Kidney glomerular epithelial cell (primary cell): ENCODE data around the gene STK33.
A peak's percentile ranks its signal among the peaks of the same experiment; 100 is the strongest.

ENCODE experiments used
- DNase-seq: peaks from one replicate; lab custom pipeline; 2025; lab: John Stamatoyannopoulos, UW

The STK33 gene

DNA sequence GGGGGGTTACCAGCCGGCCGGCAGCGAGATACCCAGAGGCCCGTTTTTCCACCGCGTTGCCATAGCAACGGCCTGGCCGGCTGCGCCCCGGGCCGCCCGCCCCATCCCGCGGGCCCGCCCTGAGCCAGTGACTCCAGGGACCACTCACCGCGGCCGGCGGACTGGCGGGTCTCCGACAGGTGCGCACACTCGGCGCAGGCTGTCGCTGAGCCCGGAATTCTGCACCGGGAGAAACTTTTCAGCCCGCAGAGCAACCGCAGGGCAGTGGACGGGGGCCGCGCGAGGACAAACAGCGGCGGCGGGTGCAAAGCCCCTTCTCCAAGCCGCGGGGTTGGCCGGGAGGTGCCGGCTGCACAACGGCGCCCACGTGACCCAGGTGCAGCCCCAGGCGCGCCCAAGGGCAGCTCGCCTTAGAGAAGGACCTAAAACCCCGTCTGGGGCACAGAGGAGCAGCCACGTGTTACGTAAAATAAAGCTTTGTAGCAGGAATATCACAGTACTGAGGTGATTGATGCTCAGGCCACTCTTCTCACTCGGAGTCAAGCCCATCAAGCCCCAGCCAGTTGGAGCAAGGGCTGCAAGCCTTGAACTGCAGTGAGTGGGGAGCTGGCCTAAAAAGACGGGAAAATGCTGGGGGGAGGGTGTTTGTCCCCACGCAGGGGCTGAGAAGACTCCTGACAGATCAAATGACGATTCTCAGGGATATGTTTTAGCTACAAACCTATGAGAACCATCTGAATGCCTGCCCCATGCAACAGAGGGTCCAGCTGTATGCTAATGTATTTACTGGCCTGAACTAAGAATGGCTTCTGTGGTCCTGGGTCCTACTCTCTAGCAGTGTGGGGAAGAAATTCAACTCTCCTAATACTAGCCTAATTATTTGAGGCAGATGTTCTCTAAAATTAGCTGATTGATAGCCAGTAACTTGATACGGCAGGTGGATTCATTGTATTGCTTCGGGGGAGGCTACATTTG, at the start of gene STK33:
Gene STK33, minus strand, starts transcription at position 294 of the 975 bp plus-strand sequence. CDS start 119,323 bp downstream, outside the sequence.
- DNase-seq: peak; percentile 66

DNA sequence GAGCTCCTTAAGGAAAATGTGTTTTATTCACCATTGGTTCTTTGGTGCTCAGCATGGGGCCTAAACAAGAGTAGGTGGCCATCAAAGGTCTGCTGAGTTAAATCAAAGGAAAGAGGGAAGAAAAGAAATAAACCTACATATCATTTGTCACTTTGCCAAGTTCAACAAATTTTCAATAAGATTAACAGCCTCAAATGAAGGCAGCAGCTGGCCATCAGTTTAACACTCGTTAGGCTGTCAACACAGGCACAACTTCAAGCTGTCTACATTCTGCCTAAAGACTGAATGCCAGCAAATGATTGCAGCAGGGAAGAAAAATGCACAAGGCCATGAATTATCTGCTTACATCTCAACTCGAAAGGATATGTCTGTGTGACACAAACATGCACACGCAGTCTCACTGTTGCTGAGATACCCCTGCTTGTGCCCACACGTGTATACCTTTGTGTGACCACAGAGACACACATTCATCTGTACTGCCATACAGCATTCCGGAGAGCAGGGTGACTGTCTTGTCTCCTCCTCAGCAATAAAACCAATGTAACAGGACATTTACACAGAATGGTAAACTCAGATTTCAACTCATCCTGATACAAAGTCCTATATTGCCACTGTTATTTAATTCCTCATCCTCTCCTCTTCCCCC, 48.3 kb upstream of the STK33 start:
- no peak for DNase-seq

DNA sequence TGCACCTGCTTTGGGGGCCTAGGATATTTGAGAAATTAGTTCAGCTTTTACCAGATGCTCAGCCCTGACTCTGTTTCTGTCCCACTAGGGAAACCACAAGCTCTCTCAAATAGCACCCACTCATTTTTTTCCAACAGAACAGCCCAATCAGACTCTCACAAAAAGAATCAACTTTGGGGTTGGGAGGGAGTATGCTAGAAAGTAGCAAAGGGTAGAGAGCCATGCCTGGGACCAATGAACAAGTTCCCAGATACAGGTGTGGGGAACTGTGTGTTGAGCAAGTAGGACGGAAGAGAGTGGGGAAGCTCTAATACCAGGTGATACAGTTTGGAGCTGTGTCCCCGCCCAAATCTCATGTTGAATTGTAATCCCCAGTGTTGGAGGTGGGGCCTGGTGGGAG, 47.3 kb upstream of the STK33 start:
- no peak for DNase-seq

DNA sequence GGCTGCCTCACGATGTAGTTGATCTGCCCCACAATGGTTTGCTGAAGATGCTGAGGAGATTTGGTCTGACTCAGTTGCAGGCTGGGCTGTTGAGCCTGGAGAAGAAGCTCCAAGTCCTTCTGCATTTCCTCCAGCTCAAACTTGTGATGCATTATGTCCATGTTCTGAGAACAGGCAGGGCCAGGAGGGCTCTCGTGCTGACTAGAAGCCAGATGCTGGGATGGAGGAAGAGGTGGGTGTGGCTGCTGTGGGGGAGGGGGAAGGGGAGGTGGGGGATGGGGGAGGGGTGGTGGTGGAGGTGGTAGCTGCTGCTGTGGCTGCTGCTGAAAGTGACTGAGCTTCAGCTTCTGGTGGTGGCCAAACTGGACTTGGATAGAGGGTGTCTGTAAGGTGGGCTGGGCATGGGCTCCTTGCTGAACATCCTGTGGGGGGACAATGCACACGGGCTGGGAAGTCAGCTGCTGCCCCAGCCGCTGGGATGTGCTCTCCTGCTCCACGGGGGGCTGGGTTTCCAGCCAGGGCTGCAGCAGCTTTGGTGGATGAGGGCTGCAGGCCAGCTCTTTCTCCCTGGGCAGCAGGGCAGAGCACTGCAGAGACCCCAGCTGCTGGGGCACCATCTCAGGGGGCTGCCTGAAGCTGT, 46.4 kb upstream of the STK33 start:
- no peak for DNase-seq

DNA sequence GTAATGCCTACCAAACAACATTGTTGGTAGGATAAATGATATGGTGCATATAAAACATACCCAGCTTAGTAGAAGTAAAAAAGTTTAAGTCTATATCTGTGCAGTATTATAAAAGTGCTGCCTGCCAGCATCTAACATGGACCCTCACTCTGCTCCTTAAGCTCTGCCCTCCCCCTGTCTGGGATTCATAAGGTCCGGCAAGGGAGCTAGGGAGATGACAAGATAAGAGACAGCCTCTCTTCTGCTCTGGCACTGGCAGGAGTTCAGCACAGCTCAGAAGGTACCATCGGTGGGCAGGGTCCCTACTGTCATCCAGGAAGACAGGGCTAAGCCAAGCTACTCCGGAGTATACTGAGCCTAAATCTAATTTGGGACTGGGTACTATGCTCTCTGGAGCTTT, 45.6 kb upstream of the STK33 start:
- DNase-seq: no peak

DNA sequence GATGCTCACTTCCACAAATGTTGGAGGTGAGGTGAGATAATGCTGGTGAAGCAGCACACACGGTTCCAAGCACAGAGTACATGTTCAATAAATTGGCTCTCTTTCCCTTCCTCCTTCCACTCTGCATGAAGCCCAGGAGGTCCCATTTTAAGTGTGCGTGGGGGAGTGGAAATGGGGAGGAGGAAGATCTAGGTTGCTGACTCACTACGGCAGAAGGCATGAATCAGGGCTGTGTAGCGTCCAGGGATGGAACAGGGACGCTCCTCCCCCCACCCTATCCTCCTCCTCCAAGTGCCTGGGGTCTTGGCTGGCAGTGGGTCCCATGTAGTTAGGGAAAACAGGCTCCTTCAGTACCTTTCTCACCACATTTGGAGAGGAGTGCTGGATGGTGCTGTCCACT, 44.3 kb upstream of the STK33 start:
- no peak for DNase-seq

DNA sequence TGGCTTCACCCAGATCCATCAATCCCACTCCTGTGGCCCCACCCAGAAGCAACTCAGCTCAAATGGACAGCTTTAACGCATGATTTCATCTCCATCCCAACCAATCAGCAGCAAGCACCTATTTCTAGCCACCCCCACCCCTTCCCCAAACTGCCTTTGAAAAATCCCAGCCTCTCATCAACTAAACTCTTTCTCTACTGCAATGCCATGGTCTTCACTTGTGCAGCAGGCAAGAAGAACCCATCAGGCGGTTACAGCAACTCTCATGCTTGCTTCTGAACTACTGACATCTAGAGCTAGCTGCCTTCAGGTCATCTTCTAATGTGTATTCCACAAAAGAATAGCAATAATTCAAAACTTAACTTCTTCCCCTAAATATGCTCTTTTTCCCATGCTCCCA, 42.1 kb upstream of the STK33 start:
- DNase-seq: no peak

DNA sequence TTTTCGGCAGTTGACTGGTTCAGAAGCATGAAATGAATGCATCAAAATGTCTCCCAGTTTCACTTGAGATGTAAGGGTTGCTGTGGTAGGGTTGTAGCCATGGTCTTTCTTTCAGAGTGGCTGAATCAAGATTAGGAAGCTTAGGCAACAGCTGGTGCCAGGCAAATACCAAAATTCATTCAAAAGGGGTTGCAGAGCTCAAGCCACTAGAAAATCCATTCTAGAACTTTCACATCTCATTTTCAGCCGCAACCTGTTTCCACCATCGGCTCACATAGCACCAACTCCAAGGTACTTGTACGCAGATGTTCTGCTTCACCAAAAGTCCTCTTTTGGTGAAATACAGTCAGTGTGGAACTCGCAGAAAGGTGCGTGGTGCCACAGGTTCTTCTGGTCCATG, 40.5 kb upstream of the STK33 start:
- no peak for DNase-seq

DNA sequence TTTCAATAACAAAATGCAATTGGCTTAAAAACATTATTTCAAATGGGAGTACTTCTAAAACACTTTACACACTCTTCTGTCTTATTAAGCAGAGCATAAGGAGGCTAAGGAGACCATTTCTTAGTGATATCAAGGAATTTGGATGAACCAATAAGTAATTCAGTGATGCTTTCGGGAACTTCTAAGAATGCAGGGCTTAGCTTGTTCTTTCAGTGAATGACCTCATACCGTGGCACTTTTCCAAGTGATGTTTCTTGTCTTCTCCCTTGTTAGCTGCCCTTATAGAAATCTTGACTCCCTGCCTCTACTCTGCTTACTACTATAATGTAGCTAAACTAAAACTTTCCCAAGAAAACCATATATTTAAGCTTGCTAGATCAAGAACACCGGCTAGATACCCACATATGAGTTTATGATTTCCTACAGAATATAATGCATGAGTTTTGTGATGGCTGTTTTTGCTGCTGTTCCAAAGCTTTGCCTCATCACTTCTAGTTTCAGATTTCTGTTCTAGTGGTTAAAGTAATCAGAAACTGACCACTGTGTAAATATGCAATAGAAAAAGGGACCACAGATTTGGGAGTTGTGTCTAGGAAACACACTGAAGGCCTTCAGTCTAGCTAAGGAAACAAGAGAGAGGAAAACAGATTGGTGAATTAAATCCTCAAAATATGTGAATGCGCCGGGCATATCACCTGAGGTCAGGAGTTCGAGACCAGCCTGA, 37.5 kb upstream of the STK33 start:
- peak; percentile 64 for DNase-seq

DNA sequence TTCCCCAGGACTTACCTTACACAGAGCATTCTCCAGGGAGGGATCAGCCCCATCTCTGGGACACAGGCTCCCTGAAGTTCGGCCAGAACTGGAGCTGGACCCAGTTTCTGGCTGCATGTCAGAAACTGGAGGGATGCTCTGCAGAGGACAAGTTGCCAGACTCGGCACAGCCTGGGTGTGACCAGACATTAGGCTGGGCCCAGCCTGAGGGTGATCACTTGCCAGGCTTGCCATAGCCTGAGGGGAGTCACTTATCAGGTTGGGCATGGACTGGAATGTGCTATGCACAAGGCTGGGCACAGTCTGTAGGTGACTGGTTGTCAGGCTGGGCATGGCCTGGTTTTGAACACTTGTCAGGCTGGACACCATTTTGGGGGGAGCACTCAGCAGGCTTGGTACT, 30.7 kb upstream of the STK33 start:
- no peak for DNase-seq

DNA sequence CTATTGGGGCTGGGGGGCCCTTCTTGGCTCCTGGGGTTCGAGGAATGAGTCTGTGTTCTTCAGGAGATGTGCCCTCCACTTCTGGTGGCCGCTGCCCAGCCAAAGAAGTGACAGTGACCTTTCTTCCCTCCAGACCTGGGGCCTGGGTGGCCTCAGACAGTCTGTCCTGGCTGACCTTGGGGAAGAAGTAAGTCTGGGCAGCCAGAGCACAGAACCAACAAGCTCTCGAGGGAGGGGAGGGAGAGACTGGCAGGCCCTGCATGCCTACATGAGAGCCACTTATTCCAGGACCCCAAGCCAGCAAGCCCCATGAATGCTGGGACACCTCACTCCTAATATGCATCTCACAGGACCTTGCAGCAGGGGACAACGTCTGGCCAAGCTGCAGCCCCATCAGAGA, 27.1 kb upstream of the STK33 start:
- DNase-seq: no peak

DNA sequence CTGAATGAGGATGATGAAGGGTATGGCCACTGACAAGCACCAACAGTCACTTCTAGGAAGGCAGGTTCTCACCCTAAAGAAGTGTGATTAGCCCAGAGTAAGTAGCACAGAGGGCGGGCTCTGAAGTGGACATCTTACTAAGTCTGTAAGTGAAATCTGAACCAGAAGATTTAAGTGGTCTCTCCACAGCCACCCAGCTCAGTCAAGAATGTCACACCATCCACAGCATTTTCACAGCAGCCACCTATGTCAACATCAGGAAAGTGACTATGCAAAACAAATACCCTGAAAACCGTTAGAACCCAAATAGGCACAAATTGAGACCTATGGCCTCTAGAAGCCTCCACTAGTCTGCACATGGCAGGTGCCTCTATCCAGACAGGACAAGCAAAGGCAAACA, 23.0 kb upstream of the STK33 start:
- DNase-seq: no peak

DNA sequence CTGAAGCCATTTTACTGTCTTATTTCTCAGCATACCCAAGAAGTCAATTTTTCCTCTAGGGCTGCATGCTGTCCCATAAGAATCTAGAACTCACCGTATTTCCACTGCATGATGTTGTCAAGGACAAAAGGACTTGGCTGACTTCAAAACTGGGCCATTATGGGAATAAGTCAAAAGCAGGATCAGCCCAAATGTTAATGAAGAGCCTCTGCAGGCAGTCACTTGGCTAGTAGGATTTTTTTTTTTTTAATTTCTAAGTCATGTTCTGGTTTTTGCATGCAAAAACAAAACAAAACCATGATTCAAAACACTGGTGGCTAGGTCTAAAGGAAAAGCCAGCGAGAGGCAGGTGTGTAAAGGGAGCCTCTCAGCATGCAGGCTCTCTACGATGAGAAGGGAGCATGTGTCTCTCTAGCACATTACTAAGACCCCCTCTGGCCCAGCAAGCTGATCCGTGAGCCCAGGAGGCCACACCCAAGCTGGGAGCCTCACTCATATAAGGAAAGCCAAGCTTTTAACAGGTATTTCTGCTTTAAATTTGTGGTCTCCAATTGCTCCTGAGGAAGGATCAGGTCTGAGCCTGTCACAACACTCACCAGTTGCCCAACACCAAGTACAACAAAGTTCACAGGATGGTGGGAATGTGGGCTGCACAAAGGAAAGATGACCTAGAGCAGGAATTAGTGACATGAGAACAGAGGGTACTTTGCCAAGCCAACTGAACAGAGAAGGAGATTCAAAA, 21.4 kb upstream of the STK33 start:
- no peak for DNase-seq

DNA sequence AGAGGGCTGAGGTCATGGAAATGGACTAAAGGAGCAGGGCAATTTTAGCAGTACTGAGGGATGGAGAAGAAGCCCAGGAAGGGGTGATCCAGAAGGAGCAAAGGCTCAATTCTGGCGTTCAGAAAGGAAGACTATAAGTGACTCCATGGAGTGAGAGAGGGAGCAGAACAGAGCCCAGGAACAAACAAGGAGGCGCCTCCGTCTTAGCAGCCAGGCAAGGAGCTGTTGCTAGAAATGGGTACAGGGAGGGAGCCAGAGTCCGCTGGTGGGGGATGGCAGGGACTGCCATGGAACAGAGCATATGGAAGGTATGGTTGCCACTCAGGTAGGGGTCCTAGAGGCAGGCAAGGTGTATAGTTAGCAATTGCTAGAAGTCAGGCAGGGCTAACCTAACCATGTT, 20.5 kb upstream of the STK33 start:
- DNase-seq: no peak

DNA sequence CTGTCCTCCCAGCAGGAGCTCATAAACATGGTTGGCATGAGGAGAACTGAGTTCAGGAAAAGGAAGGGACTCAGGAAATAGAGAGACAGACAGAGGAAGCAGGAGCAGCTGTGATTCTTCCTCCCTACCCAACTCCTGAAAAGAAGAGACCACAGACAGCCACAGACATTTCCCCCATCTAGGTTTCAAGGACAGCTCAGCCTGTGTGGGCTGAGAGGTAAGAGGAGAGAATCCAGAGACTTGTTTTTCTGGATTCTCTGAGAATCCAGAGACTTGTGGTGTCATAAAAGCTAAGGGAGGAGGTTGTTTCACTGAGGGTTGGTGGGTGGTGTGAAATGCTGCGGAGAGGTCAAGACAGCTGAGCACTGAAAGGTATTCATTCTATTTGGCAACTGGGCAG, 19.0 kb upstream of the STK33 start:
- no peak for DNase-seq

DNA sequence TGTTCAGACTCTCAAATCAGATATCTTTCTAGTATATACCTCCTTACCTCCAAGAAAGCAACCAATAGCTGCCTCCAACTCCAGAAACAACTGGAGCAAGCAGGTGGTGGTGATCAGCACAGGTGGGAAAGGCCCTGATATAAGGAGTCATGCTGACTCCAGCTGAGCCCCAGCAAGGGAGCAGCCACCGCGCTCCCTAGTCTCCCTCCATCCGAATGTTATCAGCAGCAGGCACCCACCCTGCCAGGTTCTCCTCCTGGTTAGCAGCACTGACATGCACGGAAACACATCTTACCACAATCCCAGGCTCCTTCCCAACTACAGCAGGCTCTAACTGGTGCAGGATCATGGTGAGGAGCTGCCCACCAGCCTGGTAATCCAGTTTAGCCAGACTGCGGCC, 18.5 kb upstream of the STK33 start:
- no peak for DNase-seq

DNA sequence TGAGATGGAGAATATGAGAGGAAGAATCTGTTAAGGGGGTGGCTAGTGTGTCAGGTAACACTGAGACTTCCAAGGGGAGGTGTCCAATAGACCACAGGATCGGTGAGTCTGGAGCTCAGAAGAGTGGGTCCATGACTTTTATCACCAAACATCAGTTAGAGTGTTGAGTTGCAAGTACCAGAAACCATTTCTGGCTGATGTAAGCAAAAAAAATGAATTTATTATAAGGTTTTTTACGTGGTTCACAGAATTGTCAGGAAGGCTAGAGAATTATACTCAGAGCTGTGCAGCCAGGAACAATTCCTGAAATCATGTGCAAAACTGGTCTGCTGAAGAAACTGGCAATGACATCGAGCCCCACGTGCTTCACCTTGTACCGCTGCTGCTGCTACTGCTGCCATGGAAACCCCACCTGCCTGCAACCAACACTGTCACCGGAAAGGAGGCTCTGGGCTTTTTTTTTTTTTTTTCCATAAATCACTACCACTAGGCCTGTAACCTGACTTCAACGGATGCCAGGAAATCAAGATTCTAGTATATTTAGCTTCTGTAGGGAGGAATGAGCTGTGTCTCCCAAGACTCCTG, 16.6 kb upstream of the STK33 start:
- no peak for DNase-seq

DNA sequence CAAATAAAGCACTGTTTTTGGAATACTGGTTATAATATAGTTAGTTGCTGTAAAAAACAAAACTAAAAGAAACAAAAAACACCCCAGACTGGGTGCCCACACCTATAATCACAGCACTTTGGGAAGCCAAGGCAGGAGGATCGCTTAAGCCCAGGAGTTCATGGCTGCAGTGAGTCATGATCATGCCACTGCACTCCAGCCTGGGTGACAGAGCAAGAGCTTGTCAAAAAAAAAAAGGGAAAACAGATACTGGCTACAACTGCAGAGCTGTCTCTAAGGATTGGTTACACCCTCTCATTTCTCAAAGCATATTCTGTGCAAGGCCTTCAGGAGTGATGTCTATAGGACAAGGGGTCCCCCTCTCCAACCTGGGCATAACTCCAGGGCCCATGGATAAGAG, 14.6 kb upstream of the STK33 start:
- no peak for DNase-seq

DNA sequence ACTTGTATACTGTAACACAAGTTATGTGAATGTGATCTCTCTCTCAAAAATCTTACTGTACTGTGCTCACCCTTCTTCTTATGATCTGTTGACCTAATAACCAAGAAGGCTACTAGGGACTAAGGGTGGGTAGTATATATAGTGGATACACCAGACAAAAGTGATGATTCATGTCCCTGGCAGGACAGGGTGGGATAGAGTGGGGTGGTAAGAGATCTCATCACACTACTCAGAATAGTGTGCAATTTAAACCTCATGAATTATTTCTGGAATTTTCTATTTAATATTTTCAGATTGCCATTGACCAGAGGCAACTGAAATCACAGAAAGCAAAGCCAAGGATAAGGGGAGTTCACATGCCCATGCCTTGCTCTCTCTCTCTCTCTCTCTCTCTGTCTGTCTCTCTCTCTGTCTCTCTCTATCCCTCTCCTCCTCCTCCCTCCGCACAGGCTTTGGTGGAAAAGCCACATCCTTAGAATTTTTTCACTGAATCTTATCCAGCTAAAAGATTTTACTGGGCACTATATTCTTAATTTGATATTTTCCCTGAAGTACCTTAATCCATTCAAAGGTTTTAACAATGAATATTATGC, 12.0 kb upstream of the STK33 start:
- no peak for DNase-seq

DNA sequence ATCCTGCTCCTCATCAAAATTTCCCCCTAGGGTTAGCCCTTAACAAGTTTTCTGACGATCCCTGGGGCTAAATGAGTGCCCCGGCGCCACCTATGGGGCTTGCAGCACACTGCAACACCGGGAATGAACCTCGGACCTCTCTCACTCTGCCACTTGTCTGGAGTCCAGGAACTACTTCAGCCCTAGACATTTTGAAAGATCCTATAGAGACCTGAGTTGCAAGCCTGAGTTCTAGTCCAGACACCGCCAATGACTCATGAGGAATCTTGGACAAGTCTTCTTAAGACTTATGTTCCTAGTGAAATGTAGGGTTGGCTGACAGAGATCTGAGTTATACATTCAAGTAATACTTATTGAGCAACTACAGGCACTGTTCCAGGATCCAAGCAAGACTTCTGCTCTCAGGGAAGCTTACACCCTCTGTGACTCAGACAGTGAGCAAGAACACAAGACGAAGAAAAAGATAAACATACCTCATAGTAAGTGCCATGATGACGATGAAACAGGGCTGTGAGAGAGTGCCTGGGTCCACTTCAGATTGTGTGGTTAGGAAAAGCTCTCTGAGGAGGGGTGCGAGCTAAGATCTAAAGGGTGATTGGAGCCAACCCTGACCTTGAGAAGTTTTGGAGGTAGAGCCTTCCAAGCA, 10.2 kb upstream of the STK33 start:
- DNase-seq: peak; percentile 93
